ENCODE results near the gene MAP3K10. TPM values are rescaled to one million over a fixed set of nuclear protein-coding genes. Genes with fewer than 3 reads are reported as not detected.

Gene MAP3K10
- polyA plus RNA-seq, 1 of the 3 experiments (the other 2 are of a cell fraction): 10.7 TPM

GRCh38 chr19:40228346-40228745 is 37.1 kb downstream of the MAP3K10 start:
- Histone ChIP-seq H3K27me3 (ENCODE audit: insufficient read depth) (no peaks in the 10 kb centered on the region), H3K9me2 (no peaks in the 10 kb centered on the region), H2AFZ (ENCODE audit: low read depth) (no peak overlapping the region), H3K27ac (ENCODE audit: low read depth in 2 of 2, low read length in 1 of 2) (no peak overlapping the region), H3K36me3 (replicated peaks in 1 of 2; ENCODE audit: control insufficient read depth in 1 of 2, insufficient read depth in 2 of 2, low read length in 1 of 2) (peaks cover 0 to 4% of the 10 kb centered on the region in 2 experiments), H3F3A (replicated peaks; ENCODE audit: insufficient read depth) (peaks cover 17% of the 10 kb centered on the region), H3K79me2 (ENCODE audit: insufficient read depth) (no peaks in the 10 kb centered on the region), H4K20me1 (ENCODE audit: insufficient read depth) (no peaks in the 10 kb centered on the region), H3K9ac (no peak overlapping the region), H3K4me3 (ENCODE audit: low read depth in 2 of 2, low read length in 1 of 2) (no peak overlapping the region), H3K4me1 (ENCODE audit: control insufficient read depth in 1 of 2, insufficient read depth in 2 of 2, low read depth in 1 of 2, low read length in 1 of 2) (peaks cover 0 to 8% of the 10 kb centered on the region in 2 experiments; a peak in 2 of 4 replicates), H3K9me3 (no peaks in the 10 kb centered on the region), H3K4me2 (no peak overlapping the region)
- no peak for DNase-seq
- ChIA-PET CTCF (interaction anchor here (1.1 to 2.8 kb wide), 3 partner anchors 11 to 88 kb away, joined by 3 to 20 read pairs (median 20); partner anchors contain the start of gene TTC9B), POLR2A (no interaction called here)
- 82% methylated on average over 10 of the region's 10 CpGs for WGBS (ENCODE audit: low lambda C conversion rate)
- TF ChIP-seq REST (IDR thresholded peaks at IDR 0.05; ENCODE audit: low read depth, low read length) (no peak), FOXJ3 (CRISPR knock-in tag; IDR thresholded peaks at IDR 0.05) (no peak)

- WGBS (ENCODE audit: low lambda C conversion rate): 91% methylated on average over 5 of the region's 5 CpGs
- Histone ChIP-seq H3K9ac (no peak overlapping the region), H3K4me2 (0 out of 2 replicates have a peak overlapping the region, but pooled peaks have one; percentile 41), H3K9me3 (no peaks in the 10 kb centered on the region), H2AFZ (ENCODE audit: low read depth) (no peak overlapping the region), H3K4me3 (ENCODE audit: low read depth in 2 of 2, low read length in 1 of 2) (no peak overlapping the region), H3K27me3 (ENCODE audit: insufficient read depth) (no peaks in the 10 kb centered on the region), H3K27ac (ENCODE audit: low read depth in 2 of 2, low read length in 1 of 2) (peak overlapping the region in 1 of 2 experiments; percentile 11; a peak in 2 of 4 replicates), H3K9me2 (no peaks in the 10 kb centered on the region), H3K79me2 (ENCODE audit: insufficient read depth) (no peaks in the 10 kb centered on the region), H4K20me1 (ENCODE audit: insufficient read depth) (no peaks in the 10 kb centered on the region), H3K4me1 (ENCODE audit: control insufficient read depth in 1 of 2, insufficient read depth in 2 of 2, low read depth in 1 of 2, low read length in 1 of 2) (peaks cover 0 to 8% of the 10 kb centered on the region in 2 experiments; a peak in 2 of 4 replicates), H3F3A (replicated peaks; ENCODE audit: insufficient read depth) (peaks cover 17% of the 10 kb centered on the region), H3K36me3 (replicated peaks in 1 of 2; ENCODE audit: control insufficient read depth in 1 of 2, insufficient read depth in 2 of 2, low read length in 1 of 2) (peaks cover 0 to 5% of the 10 kb centered on the region in 2 experiments)
- DNase-seq: no peak
- ChIA-PET CTCF (interaction anchor here (0.6 to 2.8 kb wide), 3 partner anchors 11 to 65 kb away, joined by 3 to 20 read pairs (median 3); partner anchors contain the start of gene TTC9B), POLR2A (no interaction called here)
- no peak for TF ChIP-seq FOSL2 (IDR thresholded peaks at IDR 0.05; ENCODE audit: borderline replicate concordance, low read depth)
- no peak for TF ChIP-seq PBX3 (IDR thresholded peaks at IDR 0.05)
- no peak for TF ChIP-seq POLR2AphosphoS5 (IDR thresholded peaks at IDR 0.05; ENCODE audit: low read depth, low read length)
- TF ChIP-seq TEAD4 (IDR thresholded peaks at IDR 0.05; ENCODE audit: borderline replicate concordance, insufficient read depth): no peak
- no peak for TF ChIP-seq USF2 (IDR thresholded peaks at IDR 0.05; ENCODE audit: borderline replicate concordance, low read depth, low read length)
- TF ChIP-seq FOXJ3 (CRISPR knock-in tag; IDR thresholded peaks at IDR 0.05): no peak
- no peak for TF ChIP-seq NFIC (IDR thresholded peaks at IDR 0.05; ENCODE audit: borderline replicate concordance)
Measured at GRCh38 chr19:40228863-40229262, 37.6 kb downstream of the MAP3K10 start.

Data from SK-N-SH (cell line).